ENCODE data around the gene ITPR2.

- TF ChIP-seq CTCF (IDR thresholded peaks at IDR 0.05) (no peak), POLR2A (IDR thresholded peaks at IDR 0.05) (no peak)
These were observed 186.4 kb downstream of the ITPR2 start for GRCh38 chr12:26646571-26646970.

Data from adrenal gland (tissue), 5 donors.